WI38 (cell line): ENCODE measurements around the gene TRABD2B.

Source experiments
- H3K4me3 ChIP-seq: 2 replicates; pipeline ENCODE4 v1.5.1; 2011; ENCODE audit warnings: low read depth, mild to moderate bottlenecking, control low read depth, low read length
- TF ChIP-seq, protein P1 (sequence below): IDR thresholded peaks from 2 replicates; pipeline ENCODE4 v1.5.1; 2012; ENCODE audit warnings: low read depth, mild to moderate bottlenecking, control low read depth, low read length

TRABD2B gene

DNA sequence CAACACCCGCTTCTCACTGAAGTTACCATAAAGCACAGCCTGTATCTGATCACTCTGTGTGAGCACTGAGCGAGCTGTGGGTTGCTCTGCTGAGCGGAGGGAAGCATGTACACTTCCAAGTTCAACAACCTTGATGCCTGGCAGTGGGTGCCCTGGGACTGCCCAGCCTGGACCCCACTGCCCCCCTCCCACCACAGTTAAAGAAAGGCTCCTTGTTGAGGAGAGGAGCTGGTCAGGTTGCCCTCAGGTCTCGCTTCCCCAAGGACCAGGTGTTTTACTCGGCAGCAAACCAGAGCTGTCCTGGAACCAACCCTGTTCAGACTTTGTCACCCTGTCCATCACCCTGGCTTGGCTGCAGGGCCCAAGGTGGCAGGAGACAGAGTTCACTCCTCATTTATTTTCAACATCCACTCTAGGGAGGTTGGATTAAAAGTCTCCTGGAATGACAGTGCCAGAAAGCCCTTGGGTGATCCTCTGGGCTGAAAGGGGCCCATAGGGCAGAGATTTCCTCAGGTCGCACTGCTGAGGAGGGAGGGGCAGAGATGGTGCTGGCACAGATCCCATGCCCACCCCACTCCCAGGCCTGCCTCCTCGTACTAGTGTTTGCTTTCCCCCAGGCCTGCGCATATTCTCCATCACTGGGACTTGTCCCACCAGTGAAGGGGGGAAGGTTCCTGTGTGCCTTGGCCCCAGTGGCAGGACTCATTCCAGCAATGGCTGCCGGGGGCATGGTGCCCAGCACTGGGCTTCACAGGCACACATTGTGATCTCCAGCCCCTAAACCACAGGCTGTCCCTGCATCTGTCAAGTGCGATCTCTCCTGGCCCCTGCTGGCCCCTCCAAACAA lies 101.7 kb downstream of the TRABD2B start:
- TF ChIP-seq, protein P1, sequence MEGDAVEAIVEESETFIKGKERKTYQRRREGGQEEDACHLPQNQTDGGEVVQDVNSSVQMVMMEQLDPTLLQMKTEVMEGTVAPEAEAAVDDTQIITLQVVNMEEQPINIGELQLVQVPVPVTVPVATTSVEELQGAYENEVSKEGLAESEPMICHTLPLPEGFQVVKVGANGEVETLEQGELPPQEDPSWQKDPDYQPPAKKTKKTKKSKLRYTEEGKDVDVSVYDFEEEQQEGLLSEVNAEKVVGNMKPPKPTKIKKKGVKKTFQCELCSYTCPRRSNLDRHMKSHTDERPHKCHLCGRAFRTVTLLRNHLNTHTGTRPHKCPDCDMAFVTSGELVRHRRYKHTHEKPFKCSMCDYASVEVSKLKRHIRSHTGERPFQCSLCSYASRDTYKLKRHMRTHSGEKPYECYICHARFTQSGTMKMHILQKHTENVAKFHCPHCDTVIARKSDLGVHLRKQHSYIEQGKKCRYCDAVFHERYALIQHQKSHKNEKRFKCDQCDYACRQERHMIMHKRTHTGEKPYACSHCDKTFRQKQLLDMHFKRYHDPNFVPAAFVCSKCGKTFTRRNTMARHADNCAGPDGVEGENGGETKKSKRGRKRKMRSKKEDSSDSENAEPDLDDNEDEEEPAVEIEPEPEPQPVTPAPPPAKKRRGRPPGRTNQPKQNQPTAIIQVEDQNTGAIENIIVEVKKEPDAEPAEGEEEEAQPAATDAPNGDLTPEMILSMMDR = no peak
- no peak overlapping the region for H3K4me3 ChIP-seq

- TF ChIP-seq, protein P1 = no peak
- no peak overlapping the region for H3K4me3 ChIP-seq
Measured at GRCh38 chr1:47894410-47895278, 102.5 kb downstream of the TRABD2B start.

GRCh38 chr1:47893412-47893811 lies 103.8 kb downstream of the TRABD2B start:
- H3K4me3 ChIP-seq = no peak overlapping the region
- TF ChIP-seq, protein P1 = no peak

DNA sequence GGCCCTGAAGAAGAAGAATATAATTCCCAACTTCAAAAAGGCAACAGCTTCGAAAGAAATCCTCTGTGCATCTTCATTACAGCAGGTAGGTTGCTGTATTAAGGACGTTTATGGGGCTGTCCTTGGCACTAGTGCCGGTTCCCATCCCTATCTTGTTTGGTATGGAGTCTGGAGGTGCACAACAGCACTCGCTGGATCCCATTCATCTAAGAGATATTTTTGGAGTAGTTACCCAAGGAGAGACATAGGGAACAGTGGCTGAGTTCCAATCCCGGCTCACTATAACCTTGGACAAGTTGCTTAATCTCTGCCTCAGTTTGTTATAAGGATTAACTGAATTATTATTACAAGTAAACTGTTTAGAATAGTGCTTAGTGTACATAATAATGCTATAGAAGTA lies 106.4 kb downstream of the TRABD2B start:
- no peak overlapping the region for H3K4me3 ChIP-seq
- TF ChIP-seq, protein P1 = no peak

DNA sequence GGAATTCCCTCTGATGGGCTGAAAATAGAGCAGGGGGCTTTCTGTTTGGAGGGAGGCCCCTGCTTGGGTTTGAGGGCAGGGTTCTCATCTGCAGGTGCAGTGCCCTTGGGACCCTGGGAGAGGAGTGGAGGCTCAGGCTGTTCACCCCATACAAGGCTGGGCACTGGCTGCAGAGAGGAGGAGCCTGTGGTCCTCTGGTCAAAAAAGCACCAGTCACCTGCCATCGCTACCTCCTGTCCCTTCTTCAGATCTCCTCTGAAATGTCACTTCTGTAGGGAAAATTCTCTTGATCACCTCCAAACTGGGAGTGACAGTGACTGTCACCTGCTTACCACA lies 108.9 kb downstream of the TRABD2B start:
- TF ChIP-seq, protein P1 = no peak
- H3K4me3 ChIP-seq = no peak overlapping the region

- H3K4me3 ChIP-seq = no peak overlapping the region
- TF ChIP-seq, protein P1 = no peak
Measured at GRCh38 chr1:47887475-47888293, 109.5 kb downstream of the TRABD2B start.
